GM19023 (cell line): ENCODE results near the gene AGFG1.
"Not testable (repeated sequence)": the region's sequence is repeated elsewhere in the genome, so short reads cannot be mapped to it uniquely, and the experiment has no call there.

Experiments used
- ATAC-seq: cut with Tn5 transposase; IDR thresholded peaks from one replicate; pipeline ENCODE4 v1.9.1; 2021; ENCODE audit warnings: mild to moderate bottlenecking, moderate library complexity; ENCODE audit not compliant: unreplicated experiment

Gene AGFG1

GRCh38 chr2:227491386-227491785 lies 19.4 kb downstream of the AGFG1 start:
- ATAC-seq: no peak

DNA sequence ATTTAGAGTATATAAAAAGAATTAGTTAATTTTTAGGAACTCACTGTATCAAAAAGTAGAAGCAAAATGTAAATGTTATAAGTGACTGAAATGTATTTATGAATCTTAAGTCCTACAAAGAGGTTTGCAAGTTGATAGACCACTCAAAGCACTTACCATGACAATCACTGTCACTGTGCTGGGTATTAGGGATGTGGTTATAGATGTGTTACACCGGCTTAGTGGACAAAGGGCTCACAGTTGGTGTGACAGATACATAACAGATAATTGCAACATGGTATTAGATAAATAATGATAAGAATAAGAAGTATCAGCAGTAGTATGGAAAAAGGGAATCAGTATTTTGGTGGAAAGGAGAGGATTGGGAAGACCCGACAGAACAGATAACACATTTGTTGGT lies 21.6 kb downstream of the AGFG1 start:
- no peak for ATAC-seq

- ATAC-seq: no peak
Observed at GRCh38 chr2:227497158-227497557, 25.2 kb downstream of the AGFG1 start.

- ATAC-seq: no peak
Observed at GRCh38 chr2:227499627-227500300, 27.8 kb downstream of the AGFG1 start.

DNA sequence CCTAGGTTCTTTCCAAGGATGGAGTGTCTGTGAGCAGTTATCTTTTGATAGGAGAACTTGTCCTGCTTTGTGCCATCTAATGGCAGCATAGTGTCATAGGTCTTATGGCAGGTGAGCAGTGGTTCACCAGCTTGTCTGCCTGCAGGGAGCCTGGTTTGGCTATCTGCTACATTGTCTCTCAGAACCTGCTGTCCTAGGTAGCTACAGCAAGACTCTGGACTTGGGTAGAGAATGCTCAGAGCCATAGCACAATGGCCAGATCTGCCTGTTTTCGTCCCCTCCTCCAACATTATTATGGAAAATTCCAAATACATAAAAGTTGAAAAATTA lies 28.3 kb downstream of the AGFG1 start:
- no peak for ATAC-seq

DNA sequence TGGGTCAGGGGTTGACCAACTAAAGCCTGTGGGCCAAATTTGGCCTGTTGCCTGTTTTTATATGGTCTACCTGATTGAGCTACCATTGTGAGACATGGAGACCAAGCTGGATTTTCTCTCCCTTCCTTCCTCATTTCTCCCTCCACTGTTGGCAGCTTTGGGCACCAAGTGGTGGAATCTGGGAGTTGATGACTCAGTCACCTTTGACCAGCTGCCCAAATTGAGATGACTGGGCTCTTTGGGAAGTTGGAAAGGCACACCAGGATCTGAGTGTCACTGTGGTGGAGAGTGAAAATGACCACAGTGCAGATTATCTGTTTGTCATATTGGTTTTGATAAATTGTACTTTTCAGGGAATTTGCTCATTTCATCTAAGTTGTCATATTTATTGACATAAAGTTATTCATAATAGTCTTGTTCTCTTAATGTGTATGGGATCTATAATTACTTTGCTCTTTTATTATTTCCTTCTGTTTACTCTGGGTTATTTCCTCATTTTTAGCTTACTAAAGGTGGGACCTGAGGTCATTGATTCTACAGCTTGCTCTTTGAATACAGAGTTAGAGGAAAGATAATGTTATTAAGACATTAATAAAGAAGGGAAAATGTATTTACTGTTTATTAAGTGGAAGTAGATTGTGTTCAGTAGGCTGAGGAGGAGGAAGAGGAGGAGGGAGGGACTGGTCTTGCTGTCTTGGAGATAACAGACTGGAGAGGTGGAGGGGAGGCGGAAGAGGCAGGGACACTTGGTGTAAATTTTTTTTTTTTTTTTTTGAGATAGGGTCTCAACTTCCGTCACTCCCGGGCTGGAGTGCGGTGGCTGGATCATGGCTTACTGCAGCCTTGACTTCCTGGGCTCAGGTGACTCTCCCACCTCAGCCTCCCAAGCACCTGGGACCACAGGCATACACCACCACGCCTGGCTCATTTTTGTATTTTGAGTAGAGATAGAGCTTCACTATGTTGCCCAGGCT lies 31.8 kb downstream of the AGFG1 start:
- ATAC-seq: no peak

DNA sequence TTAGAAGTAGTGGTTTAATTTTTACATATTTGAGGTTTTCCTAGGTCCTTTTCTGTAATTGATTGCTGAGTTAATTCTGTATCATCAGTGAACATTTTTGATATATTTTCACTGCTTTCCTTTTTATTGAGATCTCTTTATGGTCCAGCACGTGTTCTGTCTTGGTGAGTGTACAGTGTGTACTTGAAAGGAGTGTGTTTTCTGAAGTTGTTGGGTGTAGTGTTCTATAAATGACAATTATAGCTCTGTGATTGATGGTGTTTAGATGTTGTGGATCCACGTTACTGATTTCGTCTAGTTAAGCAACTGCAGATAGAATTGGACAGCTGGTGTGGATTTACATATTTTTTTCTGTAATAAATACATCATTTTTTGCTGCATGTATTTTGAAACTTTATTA lies 32.7 kb downstream of the AGFG1 start:
- ATAC-seq: no peak

DNA sequence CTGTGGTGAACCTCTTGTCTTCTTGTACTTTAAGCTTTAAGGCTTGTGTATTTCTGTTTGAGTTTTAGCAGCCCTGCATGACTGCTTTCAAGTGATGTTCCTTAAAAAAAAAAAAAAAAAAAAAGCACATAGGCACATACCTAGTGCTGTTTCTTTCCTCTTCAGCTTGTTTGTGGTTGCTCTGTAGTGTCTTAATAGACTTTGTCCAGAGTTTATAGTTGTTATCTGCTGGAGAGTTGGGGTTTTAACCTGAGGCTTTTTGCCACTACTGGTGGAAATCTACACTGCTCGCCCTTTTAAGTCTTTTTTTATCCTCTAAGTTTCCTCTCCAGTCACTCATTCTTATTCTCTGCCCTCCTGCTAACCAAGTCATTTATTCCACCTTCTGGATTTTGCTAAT lies 34.5 kb downstream of the AGFG1 start:
- ATAC-seq: no peak

GRCh38 chr2:227507963-227508362 lies 36.0 kb downstream of the AGFG1 start:
- no peak for ATAC-seq

GRCh38 chr2:227509076-227509475 lies 37.1 kb downstream of the AGFG1 start:
- no peak for ATAC-seq

DNA sequence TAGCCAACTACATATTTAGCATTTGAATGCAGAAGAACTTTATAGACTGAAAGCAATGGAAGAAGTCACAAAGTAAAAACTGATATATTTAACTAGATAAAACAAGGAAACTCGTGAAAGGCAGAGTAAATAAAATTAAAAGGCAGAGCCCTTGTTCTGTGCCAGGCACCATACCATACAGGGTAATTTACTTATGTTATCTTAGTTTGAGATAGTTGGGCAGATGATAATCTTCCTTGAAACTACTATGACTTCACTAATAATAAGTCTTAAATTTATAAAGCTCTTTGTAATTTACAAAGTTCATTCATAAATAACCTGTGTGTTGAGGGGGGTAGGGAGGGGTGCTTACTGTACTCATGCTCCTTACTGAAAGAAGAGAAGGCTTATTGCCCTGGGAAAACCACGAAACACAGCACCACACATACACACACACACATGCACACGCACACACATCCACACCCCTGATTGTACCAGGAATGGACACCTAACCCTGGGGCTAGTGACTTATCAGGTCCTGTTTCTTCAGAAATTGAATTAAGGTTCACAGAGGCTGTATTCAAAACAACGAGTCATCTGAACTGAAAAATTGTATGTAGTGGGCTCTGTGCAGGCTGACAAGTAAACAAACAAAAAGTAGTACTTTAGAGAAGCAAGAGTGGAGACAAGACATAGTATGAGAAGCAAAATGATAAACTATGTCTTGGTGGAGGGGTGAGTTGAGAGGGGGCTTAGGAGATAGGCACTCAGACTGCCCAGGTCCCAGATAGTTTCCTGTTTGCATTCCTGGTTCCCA lies 38.1 kb downstream of the AGFG1 start:
- ATAC-seq: no peak

- no peak for ATAC-seq
Observed at GRCh38 chr2:227510620-227510958, 38.6 kb downstream of the AGFG1 start.

DNA sequence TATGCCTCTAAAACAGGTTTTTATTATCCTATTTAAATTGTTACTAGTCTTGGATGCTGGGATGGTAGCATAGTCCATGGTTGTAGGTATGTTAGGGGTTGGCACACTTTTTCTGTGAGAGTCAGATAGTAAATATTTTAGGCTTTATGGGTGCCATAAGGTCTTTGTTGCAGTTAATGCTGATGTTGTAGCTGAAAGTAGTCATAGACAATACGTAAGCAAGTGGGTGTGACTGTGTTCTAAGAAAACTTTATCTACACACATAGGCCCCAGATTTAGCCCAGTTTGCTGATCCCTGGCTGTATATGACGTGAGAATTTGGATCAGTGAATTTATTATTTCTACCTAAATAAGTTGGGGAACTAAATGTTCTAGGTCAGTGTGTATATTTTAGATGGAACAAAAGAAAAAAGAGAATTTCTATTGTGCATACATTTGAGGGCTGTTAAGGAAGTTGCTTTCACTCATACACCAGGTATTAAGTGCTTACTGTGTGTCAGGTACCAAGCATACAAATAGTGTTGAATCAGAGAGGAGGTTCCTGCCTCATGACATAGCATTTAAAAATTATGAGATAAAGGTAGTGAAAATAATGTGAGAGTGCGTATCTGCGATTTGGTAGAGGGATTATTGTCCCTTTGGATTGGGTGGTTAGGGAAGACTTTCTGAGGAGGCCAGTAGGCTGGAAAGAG lies 39.4 kb downstream of the AGFG1 start:
- ATAC-seq: no peak

- ATAC-seq: no peak
Observed at GRCh38 chr2:227511955-227512354, 40.0 kb downstream of the AGFG1 start.

DNA sequence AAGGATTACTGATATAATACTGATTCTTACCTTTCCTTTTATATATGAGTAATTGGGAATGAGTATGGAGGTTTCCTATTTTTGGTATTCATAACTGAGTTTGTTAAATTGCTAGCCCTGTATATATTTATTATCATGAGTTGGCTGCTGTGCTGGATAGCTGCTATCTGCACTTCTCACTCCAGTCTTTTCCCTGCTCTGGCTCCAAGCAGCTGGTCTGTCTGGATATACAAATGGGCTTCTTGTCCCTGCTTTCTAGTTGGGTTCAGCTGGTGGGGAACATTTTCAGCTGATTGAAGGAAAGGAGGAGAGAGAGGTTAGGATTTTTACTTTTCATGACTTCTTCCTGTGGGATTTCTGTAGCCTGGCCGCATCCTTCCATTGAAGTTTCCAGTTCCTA lies 41.2 kb downstream of the AGFG1 start:
- no peak for ATAC-seq

DNA sequence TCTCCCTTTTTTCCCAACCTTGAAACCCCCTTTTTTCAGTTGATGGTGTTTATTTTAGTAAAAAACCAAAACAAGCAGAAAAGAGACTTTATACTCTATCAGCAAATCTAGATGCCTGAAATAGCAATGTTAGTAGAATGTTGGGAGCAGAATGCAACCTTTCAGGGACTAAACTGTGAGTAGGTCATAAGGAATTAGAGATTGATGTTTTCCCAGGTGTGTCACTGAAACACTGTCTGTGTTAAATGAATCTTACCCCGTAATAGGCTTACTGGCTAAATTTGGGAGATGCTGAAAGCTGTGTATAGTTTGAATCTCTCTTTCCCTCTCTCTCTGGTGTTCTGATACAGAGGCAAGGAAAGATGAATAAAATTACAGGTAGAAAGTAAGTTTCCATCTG lies 43.8 kb downstream of the AGFG1 start:
- no peak for ATAC-seq

- no peak for ATAC-seq
Observed at GRCh38 chr2:227517724-227518123, 45.8 kb downstream of the AGFG1 start.

DNA sequence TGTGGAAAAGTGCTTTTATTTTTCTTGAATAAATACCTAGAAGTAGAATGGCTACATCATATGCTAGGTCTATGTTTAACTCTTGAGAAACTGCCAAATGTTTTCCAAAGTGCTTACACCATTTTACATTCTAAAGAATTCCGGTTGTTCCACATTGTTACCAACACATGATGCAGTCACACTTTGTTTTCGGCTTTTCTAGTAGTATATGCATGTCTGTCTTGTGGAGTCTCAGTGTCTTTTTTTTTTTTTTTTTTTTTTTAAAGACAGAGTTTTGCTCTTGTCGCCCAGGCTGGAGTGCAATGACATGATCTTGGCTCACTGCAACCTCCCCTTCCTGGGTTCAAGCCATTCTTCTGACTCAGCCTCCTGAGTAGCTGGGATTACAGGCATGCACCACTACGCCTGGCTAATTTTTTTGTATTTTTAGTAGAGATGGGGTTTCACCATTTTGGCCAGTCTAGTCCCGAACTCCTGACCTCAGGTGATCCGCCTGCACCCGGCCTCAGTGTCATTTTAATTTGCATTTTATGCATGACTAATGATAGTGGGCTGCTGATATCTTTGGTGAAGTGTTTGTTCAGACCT lies 46.4 kb downstream of the AGFG1 start:
- not testable (repeated sequence) for ATAC-seq

DNA sequence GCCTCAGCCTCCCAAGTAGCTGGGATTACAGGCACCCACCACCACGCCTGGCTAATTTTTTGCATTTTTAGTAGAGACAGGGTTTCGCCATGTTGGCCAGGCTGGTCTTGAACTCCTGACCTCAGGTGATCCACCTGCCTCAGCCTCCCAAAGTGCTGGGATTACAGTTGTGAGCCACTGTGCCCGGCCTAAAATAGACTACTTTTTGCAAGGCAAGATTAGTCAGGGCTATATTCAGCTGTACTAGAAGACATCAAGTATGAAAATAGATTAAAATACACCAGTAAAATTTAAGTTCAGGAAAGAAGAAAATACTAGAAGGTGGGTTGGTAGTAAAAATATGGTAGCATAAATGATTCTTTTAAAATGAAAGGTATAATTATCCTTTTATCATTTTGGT lies 49.2 kb downstream of the AGFG1 start:
- not testable (repeated sequence) for ATAC-seq

GRCh38 chr2:227524665-227525064 lies 52.7 kb downstream of the AGFG1 start:
- no peak for ATAC-seq

DNA sequence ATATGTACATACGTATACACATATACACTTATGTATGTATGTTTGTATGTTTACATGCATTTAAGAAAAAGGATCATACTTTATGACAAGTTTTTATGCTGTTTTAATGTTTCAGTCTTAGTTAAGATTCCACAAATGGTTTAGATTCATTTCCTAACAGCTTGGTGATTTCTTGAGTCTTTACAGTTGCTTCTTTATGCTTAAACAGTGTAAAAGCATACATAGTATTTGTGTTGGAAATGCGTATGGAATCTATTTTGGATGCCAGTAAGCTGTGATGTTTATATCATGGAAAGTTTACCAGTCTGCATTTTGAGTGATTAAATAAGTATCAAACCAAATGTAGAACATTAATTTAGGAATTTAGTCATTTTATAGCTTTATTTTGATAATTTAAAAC lies 55.4 kb downstream of the AGFG1 start:
- ATAC-seq: no peak
